Measurements from ENCODE around the gene PCBP3.

GRCh38 chr21:45847870-45848269 lies 204.3 kb downstream of the PCBP3 start:
- TF ChIP-seq POLR2A (IDR thresholded peaks at IDR 0.05) (no peak), CTCF (IDR thresholded peaks at IDR 0.05) (no peak)
